SW 1271 (cell line): ENCODE data around the gene NCLN.
"Not testable (repeated sequence)": the region's sequence is repeated elsewhere in the genome, so short reads cannot be mapped to it uniquely, and the experiment has no call there.

ENCODE experiments used
- DNase-seq, 2 experiments: peaks; one replicate each; lab custom pipeline; 2025; lab: John Stamatoyannopoulos, UW

NCLN gene

GRCh38 chr19:3185461-3186159 is at the start of gene NCLN:
Gene NCLN (plus strand): TSS chr19:3185930. CDS start chr19:3186031, 101 bp downstream.
- peak; percentile 65 to 96 for DNase-seq

DNA sequence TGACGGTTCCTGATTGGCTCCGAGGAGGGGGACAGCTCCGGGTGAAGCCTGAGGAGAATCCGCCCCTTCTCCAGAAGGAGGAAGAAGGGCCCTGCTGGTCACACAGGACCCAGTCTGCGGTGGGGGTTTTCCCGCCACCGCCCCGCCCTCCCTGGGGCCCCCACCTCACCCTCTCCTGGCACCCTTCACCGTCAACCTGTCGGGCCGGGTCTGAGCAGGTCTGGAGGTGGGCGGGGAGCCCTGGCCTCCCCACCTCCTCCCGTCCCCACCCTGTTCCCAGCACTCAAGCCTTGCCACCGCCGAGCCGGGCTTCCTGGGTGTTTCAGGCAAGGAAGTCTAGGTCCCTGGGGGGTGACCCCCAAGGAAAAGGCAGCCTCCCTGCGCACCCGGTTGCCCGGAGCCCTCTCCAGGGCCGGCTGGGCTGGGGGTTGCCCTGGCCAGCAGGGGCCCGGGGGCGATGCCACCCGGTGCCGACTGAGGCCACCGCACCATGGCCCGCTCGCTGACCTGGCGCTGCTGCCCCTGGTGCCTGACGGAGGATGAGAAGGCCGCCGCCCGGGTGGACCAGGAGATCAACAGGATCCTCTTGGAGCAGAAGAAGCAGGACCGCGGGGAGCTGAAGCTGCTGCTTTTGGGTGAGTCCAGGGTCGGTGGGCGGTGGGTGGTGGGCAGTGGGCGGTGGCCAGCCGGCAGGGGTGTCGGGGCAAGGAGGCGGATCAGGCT is 49.6 kb upstream of the NCLN start, which contains the start of gene GNA15:
TSS of gene GNA15 (plus strand) at position 73 of the 723 bp plus-strand sequence. CDS start at position 491, 418 bp downstream.
- DNase-seq = no peak

- no peak for DNase-seq
These were observed 49.1 kb upstream of the NCLN start for GRCh38 chr19:3136684-3137055.

- DNase-seq = no peak
These were observed 48.6 kb upstream of the NCLN start for GRCh38 chr19:3137119-3137518.

DNA sequence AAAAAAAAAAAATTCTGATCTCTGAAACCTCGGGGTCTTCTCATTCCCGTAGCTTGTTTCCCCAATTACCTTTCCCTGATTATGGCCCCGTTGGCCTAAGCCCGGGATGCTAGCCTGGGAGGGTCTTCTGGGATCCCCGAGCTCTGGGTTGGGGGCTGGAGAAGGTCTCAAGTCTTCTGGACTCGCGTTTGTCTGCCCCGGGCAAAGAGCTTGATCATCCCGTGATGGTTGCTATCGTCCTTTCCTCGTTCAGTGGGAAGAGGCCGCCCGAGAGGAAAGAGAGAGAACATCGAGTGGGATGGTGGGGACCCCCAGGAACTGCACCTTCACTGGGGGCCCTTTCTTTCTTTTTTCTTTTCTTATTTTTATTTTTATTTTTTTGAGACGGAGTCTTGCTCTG is 47.5 kb upstream of the NCLN start:
- no peak for DNase-seq

- DNase-seq = no peak
These were observed 45.1 kb upstream of the NCLN start for GRCh38 chr19:3140667-3141038.

DNA sequence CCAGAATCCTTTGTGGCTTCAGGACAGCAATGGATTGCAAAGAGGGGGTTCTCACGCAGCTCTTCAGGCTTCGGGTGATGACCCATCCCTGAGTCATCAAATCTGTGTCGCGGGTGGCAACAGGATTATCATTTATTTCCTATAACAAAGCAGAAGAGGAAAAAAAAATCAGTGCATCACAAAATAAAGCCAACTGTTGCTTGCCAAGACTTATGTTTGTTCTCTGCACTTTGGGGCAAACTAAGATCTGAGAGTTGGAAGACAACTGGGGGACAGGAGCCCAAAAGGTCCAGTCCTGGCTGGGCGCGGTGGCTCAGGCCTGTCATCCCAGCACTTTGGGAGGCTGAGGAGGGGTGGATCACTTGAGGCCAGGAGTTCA is 43.4 kb upstream of the NCLN start:
- peak; percentile 66 to 90 for DNase-seq

DNA sequence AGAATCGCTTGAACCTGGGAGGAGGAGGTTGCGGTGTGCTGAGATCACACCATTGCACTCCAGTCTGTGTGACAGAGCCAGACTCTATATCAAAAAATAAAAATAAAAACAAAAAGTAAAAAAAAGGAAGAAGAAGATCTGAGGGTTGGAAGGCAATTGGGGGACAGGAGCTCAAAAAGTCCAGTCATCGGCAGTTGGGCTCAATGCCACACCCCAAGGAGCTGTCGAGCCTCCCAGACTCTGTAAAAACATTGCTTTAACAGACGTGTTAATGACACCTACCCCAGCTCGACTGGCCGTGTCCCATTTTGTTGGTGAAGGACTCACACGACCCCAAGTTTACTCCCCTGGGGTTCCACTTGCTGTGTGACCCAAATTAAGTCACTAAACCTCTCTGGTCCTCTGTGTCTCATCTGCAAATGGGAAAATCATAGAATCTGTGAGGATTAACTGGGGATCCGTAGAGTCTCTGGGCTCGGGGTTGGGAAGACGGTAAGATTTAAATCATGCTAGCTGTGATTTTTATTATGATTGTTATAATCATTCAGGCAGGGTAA is 42.9 kb upstream of the NCLN start:
- no peak for DNase-seq

DNA sequence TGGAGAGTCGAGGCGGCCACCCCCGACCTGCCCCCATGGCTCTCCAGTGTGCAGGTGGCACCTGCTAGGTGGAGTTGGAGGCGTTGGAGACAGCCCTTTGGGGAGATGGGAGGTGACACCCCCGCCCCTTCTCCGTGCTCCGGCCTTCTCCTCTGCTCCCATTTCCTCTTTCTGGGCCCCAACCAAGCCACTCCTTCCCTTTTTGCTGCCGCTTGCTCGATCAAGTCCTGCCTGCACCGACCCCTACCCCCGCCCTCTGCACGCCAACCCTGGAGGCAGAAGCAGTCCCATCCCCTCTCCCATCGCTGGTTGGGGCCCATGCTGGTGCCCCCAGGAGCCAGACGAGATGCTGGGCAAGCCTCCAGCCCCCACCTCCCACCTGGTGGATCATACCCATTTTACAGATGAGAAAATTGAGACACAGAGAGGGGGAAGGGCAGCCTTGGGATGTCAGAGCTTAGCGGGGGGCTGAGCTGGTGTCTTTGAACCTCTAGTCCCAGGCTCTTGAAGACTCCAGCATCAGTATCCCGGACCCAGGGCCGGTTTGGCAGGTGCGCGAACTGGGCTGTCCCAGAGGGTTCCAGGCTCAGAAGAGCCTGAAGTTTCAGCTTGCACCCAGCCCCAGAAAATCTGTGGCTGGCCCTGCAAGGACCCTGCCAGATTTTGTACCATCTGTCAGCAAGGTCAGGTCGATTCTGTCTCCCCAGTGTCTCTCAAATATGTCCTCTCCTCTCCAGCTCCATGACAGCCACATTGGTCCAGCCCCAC is 39.6 kb upstream of the NCLN start:
- DNase-seq = no peak

DNA sequence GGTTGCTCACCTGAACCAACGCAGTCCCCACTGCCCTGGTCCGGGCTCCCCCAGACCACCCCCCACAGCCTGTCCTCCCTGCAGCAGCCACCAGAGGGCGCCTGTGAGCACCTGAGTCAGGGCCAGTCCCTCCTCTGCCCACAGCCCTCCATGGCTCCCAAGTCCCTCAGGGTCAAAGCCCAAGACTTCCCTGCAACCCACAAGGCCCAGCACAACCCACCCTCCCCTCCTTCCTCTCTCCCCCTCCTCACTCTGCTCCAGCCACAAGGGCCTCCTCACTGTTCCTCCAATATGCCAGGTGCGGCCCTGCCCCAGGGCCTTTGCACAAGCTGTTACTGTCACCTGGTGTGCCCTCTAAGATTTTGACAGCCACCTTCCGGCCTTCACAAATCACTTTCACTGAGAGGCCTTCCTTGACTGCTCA is 39.0 kb upstream of the NCLN start:
- no peak for DNase-seq

GRCh38 chr19:3148503-3148902 is 37.2 kb upstream of the NCLN start:
- no peak for DNase-seq

DNA sequence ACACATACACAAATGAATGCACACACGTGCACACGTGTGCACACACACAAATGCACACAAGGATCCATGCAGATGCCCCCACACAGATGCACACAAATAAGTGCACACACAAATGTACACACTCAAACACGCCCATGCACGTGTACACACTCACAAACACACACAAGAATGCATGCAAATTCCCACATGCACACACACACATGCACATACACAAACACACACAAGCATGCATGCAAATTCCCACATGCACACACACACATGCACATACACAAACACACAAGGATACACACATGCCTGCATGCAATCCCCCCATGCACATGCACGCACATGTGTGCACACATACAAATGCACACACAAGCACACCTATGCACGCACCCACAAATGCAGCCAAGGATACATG is 36.6 kb upstream of the NCLN start:
- no peak for DNase-seq

GRCh38 chr19:3149526-3150505 is 35.9 kb upstream of the NCLN start:
- DNase-seq = no peak

GRCh38 chr19:3150739-3151329 is 34.9 kb upstream of the NCLN start:
- no peak for DNase-seq

DNA sequence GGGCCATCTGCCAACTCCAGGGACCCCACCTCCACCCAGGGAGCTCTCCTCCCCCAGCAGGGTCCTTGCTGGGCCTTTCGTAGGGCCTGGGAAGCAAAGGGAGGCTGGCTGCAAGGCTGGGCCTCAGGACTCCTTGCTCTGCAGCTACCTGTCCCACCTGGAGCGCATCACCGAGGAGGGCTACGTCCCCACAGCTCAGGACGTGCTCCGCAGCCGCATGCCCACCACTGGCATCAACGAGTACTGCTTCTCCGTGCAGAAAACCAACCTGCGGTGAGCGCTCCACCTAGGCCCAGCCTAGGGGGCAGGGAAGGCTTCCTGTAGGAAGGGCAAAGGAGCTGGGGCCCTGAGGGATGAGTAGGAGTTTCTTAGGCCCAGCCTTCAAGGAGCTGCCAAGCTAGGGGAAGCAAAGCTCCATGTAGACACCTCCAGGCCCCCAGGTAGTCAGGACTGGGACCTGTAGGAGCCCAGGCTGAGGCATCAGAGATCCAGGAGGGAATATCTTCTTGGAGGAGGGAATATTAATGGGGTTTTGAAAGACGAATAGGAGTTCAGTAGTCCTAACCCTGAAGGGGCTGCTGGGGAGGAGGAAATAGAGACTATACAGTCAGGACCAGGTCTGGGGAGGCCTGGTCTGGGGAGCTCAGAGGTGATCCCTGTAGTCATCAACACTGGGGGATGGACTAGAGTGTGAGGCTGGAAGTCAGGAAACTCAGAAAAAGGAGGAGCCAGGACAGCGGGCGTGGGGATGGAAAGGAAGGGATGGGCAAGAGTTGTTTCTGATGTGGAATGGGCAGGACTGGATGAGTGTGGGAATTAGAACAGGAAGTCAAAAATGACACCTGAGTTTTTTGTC is 33.9 kb upstream of the NCLN start:
- DNase-seq = no peak

GRCh38 chr19:3152419-3152780 is 33.3 kb upstream of the NCLN start:
- no peak for DNase-seq

DNA sequence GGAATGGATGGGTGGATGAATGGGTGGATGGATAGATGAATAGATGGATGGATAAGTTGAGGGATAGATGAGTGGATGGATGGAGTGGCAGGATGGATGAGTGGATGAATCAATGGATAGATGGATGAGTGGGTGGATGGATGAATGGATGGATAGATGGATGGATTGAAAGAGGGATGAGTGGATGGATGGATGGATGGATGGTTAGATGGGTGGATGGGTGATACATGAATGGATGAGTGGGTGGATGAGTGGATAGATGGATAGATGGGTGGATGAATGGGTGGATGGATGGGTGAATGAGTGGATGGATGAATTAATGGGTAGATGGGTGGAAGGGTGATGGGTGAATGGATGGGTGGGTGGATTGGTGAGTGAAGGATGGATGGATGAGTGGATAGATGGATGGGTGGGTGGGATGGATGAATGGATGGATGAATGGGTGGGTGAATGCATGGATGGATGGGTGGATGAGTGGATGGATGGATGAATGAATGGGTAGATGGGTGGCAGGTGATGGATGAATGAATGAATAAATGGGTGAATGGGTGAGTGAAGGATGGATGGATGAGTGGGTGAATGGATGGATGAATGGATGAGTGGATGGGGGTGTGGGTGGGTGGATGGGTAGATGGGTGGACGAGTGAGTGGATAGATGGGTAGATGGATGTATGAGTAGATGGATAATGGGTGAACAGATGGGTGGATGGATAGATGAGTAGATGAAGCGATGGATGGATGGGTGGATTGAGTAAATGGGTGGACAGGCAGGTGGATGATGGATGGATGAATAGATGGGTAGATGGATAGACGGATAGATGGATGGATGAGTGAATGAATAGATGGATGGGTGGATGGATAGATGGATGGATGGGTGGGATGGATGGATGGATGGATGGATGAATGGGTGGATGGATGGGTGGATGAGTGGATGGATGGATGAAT is 32.2 kb upstream of the NCLN start:
- DNase-seq = no peak

- not testable (repeated sequence) for DNase-seq
These were observed 31.3 kb upstream of the NCLN start for GRCh38 chr19:3154447-3154846.
